EH (cell line): ENCODE measurements around the gene MTUS2.

ENCODE experiments used
- DNase-seq: peaks from one replicate; pipeline ENCODE4 v3.0.0-alpha.2; 2015; ENCODE audit warnings: low read depth

Gene MTUS2

GRCh38 chr13:29108068-29108786 lies 288.1 kb downstream of the MTUS2 start:
- DNase-seq = no peak

GRCh38 chr13:29109987-29110386 lies 289.8 kb downstream of the MTUS2 start:
- no peak for DNase-seq

- peak; percentile 9 for DNase-seq
Observed at GRCh38 chr13:29111446-29111845, 291.3 kb downstream of the MTUS2 start.

- DNase-seq = no peak
Observed at GRCh38 chr13:29115842-29116241, 295.7 kb downstream of the MTUS2 start.

GRCh38 chr13:29117663-29118062 lies 297.5 kb downstream of the MTUS2 start:
- no peak for DNase-seq

GRCh38 chr13:29118471-29118870 lies 298.3 kb downstream of the MTUS2 start:
- DNase-seq = no peak

- no peak for DNase-seq
Observed at GRCh38 chr13:29125191-29125933, 305.2 kb downstream of the MTUS2 start.

- DNase-seq = no peak
Observed at GRCh38 chr13:29125934-29126424, 305.8 kb downstream of the MTUS2 start.

- no peak for DNase-seq
Observed at GRCh38 chr13:29129616-29130015, 309.5 kb downstream of the MTUS2 start.

GRCh38 chr13:29131159-29131558 lies 311.0 kb downstream of the MTUS2 start:
- DNase-seq = no peak

GRCh38 chr13:29131881-29132668 lies 311.9 kb downstream of the MTUS2 start:
- DNase-seq = no peak

GRCh38 chr13:29136341-29136740 lies 316.2 kb downstream of the MTUS2 start:
- DNase-seq = no peak

GRCh38 chr13:29137016-29137415 lies 316.9 kb downstream of the MTUS2 start:
- DNase-seq = no peak

- no peak for DNase-seq
Observed at GRCh38 chr13:29137995-29138394, 317.9 kb downstream of the MTUS2 start.

- peak; percentile 46 for DNase-seq
Observed at GRCh38 chr13:29140277-29140676, 320.1 kb downstream of the MTUS2 start.

- DNase-seq = no peak
Observed at GRCh38 chr13:29143847-29144246, 323.7 kb downstream of the MTUS2 start.

GRCh38 chr13:29154390-29154789 lies 334.3 kb downstream of the MTUS2 start:
- DNase-seq = no peak

GRCh38 chr13:29156136-29156535 lies 336.0 kb downstream of the MTUS2 start:
- no peak for DNase-seq

- no peak for DNase-seq
Observed at GRCh38 chr13:29159871-29160270, 339.7 kb downstream of the MTUS2 start.

GRCh38 chr13:29160862-29161261 lies 340.7 kb downstream of the MTUS2 start:
- no peak for DNase-seq

- no peak for DNase-seq
Observed at GRCh38 chr13:29161676-29162075, 341.5 kb downstream of the MTUS2 start.

GRCh38 chr13:29162638-29163235 lies 342.6 kb downstream of the MTUS2 start:
- DNase-seq = peak; percentile 82
